ENCODE results near the gene C17orf100. TPM values are rescaled to one million over a fixed set of nuclear protein-coding genes. Genes with fewer than 3 reads are reported as not detected.

The C17orf100 gene
- total RNA-seq, 1 experiment from 2014 or later: 0.92 TPM

GRCh38 chr17:6669479-6670212, 18.1 kb downstream of the C17orf100 start:
- DNase-seq (ENCODE audit: low read depth): no peak

GRCh38 chr17:6670571-6670970, 19.0 kb downstream of the C17orf100 start:
- no peak for DNase-seq (ENCODE audit: low read depth)

DNA sequence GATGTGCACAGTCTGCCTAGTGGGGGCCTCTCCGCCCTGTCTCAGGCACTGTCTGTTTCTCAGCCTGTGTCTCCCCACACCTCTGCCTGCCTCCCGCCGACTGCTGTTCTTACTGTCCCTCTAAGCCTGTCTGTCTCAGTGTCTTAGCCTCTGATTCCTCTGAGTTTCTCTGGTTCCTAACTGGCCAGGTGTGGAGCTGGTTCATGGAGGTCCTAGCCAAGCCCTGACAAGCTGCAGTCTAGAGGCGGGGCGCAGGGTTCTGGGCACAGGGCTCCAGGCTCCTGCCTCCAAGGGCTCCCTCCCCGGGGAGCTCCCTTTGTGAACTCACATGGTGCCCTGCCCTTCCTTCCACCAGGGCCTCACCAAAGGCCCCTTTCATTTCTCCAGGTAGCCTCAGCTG, 19.4 kb downstream of the C17orf100 start:
- DNase-seq (ENCODE audit: low read depth): no peak

DNA sequence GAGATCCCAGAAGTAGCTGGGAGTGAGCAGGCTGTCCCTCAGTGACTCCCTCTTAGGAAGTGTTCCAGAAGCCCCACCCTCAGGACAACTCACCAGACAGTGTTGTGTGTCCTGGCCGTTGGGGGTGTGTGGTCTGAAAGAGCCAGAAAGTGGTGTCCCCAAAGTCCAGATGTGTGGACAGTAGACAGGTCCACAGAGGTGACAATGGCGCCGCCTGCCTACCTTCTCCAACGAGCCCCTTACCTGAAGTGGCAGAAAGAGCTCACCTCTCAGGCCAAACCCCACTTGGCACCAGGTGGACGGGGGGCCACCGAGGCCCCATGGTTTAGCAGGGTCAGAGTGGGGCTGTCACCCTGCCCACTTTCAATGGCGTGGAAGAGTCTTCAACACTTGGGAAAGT, 19.9 kb downstream of the C17orf100 start:
- no peak for DNase-seq (ENCODE audit: low read depth)

DNA sequence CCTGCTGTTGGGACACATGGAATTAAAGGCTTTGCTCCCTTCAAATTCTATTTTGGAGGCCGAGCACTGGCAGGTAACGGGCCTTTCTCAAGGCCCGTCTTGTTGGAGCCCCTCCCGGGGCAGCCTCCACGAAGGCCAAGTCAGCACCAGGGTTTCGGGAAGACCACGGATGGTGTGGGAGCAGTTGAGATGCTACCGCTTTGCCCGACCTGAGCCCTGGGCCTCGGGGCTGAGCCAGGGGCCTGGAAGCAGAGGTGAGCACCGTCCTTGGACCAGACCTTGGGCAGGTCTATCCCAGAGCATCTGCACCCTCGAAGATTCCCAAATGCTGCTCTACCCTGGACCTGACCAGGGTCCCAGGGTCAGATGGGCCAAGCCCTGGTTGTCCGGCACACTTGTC, 23.0 kb downstream of the C17orf100 start:
- no peak for DNase-seq (ENCODE audit: low read depth)

GRCh38 chr17:6675201-6675825, 23.8 kb downstream of the C17orf100 start:
- DNase-seq (ENCODE audit: low read depth): no peak

DNA sequence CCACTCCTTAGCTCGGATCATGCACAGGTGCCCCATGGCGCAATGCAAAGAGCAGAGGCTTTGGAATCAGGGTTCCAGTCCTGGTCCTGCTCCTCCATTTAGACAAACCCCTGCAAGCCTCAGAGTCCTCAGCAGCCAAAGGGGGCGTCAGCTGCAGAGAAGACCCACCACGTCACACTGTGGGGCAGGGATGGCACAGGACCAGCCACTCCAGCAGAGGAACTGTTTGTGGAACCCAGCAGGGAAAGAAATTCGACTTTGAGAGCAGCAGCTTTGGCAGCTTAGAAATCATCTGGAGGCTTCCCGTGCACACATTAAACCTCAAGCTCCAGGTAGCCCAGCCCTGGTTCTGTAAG, 25.2 kb downstream of the C17orf100 start:
- DNase-seq (ENCODE audit: low read depth): no peak

DNA sequence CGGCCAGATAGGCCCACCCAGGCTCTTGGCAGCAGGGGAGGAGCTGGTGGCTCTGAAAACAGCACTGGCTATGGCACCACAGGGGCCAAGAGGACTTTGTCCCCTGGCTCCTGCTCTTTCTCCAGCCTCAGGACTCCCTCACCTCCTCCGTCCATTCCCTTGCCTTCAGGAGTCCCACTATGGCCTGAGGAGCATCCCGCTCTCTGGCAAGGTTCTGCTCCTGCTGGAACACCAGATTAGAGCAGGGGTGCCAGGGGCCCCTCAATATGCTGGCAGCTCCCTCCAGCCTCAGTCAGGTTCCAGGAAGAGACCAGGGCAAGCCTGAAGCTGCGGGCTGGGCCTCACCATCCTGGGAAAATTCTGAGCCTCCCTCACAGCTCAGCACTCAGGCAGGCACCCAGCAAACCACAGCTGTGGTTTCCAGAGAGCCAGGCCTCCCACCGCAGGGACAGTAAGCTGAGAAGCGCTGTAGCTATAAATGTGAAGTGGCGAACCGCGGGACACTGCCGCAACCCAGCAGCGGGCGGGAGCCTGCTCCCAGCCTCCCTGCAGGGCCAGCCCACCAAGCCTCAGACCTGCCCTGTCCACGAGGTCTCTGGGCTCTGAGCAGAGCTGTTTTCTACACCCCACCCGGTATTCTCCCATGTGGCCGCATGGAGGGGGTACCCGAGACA, 25.7 kb downstream of the C17orf100 start:
- DNase-seq (ENCODE audit: low read depth): peak; percentile 66

DNA sequence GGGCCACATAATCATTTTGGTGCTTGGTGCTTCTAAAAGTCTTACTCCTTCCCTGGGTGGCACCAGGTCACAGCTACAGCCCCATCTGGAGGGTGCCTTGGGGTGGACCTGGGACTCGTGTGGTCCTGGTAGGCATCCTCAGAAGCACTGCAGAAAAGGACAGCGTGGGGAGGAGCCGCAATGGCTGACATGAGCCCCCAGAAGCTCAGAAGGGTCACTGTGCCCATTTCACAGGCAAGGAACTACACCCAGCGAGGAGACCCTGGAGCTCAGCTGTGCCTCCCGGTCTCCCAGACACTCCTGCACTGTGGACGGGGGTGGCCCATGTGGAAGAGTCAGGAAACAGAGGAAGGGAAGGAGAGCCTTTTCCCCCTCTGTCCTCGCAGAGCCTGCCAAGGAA, 26.4 kb downstream of the C17orf100 start:
- DNase-seq (ENCODE audit: low read depth): no peak

DNA sequence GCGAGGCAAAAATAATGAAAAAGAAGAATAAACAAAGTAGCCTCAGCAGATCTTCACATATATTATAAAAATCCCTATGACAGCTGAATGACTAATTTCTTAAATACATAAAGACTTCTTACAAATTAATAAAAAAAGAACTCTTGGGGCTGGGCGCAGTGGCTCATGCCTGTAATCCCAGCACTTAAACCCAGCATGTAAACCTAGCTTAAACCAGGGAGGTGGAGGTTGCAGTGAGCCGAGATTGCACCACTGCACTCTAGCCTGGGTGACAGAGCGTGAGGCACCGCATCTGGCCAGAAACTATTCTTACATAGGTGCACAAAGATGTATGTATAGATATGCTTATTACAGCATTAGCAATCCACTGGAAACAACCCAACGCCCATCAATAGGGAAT, 27.7 kb downstream of the C17orf100 start:
- DNase-seq (ENCODE audit: low read depth): no peak

DNA sequence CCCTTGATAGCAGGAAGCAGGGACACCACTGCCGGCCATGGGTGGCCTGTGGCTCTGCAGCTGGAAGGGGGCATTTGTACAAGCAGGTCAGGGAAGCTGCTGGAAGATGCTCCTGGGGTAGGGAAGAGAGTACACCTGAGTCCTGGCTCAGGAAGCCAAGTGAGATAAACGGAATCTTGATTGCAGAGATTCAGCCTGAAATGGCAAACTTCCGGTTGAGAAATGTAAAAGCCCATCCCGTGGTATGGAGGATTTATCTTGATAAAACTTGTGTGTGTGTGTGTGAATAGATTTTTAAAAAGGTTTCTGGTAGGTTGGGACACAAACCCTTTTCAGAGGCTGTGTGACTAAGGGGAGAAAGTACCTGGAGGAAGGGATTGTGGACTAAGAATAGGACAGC, 29.6 kb downstream of the C17orf100 start:
- DNase-seq (ENCODE audit: low read depth): no peak

GRCh38 chr17:6681671-6682070, 30.1 kb downstream of the C17orf100 start:
- no peak for DNase-seq (ENCODE audit: low read depth)

DNA sequence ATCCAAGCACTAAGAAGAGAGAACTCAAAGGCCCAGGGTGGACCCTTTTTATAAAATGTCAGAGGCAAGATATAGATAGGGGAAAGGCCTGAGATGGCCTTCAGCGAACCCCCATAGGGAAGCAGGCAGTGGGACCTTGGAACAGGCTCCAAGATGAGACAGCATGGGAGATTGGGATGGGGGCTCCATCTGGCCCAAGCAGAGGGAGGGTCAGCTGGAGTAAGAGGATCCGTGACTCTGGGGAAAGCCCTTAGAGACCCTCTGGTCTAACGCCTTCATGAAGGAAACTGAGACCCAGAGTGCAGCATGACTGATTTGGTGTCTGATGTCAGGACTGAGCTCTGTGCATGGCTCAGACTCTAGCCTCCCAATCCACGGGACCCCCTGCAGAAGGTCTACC, 30.8 kb downstream of the C17orf100 start:
- DNase-seq (ENCODE audit: low read depth): no peak

DNA sequence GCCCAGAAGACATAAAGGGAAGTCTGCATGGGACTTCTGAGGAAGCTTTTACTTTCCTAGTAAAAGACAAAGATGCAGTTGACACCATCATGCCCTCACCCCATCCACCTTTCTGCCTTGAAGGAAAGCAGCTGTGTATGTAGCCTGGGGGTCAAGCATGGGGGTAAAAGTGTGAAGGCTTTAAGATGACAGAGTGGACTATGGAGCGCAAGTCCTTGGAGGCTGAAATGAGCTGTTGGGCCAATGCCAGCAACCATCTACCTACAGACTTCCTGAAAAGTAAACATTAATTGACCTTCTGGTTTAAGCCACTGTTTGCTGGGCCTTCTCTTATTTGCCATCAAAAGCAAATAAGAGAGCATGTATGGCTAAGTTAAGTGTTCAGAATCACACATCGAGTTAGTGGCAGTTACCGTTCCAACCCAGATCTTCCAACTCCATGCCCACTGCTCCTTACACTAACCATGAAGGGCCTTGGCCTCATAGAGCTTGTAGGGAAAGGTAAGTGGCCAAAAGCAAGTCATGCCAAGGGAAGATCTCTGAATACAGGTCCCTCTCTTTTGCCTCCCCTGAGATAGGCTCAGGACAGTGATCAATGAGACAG, 31.6 kb downstream of the C17orf100 start:
- no peak for DNase-seq (ENCODE audit: low read depth)

DNA sequence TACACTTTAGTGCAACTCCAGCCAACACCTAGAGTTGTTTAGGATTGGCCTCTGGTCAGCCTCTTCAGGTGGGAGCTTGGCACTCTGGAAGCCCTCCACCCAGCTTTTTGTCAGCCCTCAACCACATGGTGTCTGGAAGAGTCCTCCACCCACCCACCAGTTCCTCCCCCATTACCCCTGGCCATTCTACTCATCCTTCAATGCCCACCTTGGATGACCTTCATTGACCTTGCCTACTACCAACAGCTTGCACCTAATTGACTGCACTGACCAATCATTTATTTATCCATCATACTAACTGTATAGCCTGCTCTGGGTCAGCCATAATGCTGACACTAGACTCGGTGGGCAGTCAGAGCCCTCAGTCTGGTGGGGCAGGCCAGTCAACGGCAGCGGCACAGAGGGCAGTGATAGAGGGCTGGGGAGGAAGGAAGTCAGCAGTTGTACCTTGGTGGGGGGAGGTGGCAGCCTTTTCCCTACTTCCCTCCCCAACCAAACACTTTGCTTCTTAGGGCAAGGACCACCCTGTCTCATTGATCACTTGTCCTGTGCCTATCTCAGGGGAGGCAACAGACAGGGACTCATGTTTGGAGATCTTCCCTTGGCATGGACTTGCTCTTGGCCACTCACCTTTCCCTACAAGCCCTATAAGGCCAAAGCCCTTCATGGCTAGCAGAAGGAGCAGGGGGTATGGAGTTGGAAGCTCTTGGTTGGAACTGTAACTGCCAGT, 32.3 kb downstream of the C17orf100 start:
- DNase-seq (ENCODE audit: low read depth): no peak

GRCh38 chr17:6684460-6684783, 32.9 kb downstream of the C17orf100 start:
- no peak for DNase-seq (ENCODE audit: low read depth)

DNA sequence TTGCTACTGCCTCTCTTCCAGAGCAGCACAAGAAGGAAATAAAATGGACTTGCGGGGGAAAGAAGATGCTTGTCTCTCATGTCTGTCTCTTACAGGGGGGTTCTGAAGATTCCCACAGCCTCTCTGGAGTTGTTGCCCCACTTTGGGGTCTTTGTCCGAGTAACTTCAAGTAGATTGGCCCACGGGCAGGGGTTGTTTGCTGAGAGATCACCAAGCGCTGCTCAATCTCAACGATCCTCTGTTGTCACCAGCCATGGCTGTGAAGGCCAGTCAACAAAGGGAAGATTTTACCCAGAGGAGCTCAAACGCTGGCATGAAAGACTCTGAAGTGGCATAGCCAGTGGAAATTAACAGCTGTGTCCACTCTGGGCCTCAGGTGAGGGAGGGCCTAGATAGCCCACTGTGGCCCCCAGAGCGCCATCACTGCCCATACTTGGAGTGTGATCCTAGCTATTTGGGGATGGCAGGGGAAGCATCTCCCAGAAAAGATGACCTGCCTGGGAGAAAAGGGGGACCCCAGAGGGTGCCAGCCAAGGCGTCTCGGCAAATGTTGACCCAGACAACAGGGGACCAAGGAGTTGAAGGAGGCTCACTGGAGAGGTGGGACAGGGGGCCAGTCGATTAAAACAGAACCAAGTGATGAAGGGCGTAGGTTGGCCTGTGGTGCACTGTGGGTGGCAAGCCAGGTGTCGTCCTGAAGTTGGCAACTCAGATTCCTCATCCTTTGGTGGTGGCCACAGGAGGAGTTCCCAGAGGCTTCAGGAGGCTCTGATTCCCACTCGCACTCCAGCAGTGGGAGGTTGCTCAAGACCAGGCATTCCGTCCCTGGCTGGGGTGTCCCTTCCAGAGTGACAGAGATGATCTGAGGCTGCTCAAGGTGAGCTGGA, 33.6 kb downstream of the C17orf100 start:
- no peak for DNase-seq (ENCODE audit: low read depth)

DNA sequence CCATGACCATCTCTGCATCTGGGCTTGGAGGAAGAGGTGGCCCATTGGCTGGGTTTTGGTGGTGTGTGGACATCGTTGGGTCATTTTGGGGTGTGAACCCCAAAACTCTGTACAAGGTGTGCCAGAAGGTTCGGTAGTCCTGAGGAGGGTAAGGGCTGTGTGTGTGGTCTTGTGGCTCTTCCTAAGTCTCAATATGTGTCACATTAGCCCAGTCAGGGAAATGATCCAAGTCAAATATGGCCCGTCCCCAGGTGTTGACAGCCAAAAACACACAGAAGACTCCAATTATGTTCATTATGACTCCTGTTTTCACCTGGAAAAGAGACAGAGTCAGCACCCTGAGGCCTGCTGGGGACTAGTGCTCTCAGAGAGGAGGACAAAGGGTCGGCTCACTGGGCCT, 34.5 kb downstream of the C17orf100 start:
- DNase-seq (ENCODE audit: low read depth): no peak

GRCh38 chr17:6688944-6689343, 37.4 kb downstream of the C17orf100 start:
- DNase-seq (ENCODE audit: low read depth): no peak

- DNase-seq (ENCODE audit: low read depth): no peak
Observed at GRCh38 chr17:6690641-6691040, 39.1 kb downstream of the C17orf100 start.

GRCh38 chr17:6691546-6691945, 40.0 kb downstream of the C17orf100 start:
- no peak for DNase-seq (ENCODE audit: low read depth)
